GM19025 (cell line): Measurements from ENCODE around the gene MFSD11.
"Not testable (repeated sequence)": the region's sequence is repeated elsewhere in the genome, so short reads cannot be mapped to it uniquely, and the experiment has no call there.

Experiments
- ATAC-seq: cut with Tn5 transposase; IDR thresholded peaks from one replicate; pipeline ENCODE4 v1.9.1; 2021; ENCODE audit warnings: mild to moderate bottlenecking, low read depth, moderate library complexity; ENCODE audit not compliant: unreplicated experiment

Gene MFSD11

GRCh38 chr17:76725580-76726230, 12.2 kb upstream of the MFSD11 start:
- ATAC-seq: peak; percentile 15

GRCh38 chr17:76726231-76726775, 11.6 kb upstream of the MFSD11 start, which contains the start of gene JMJD6:
JMJD6 (minus strand) TSS chr17:76726606; CDS start chr17:76726475, 131 bp downstream.
- ATAC-seq: peak; percentile 64

- peak; percentile 40 for ATAC-seq
Observed at GRCh38 chr17:76726776-76727718, 10.9 kb upstream of the MFSD11 start, which contains the start of gene METTL23. METTL23 (plus strand) TSS chr17:76726839; CDS start chr17:76729711, 2,872 bp downstream.

- ATAC-seq: no peak
Observed at GRCh38 chr17:76727745-76728456, 10.0 kb upstream of the MFSD11 start.

- not testable (repeated sequence) for ATAC-seq
Observed at GRCh38 chr17:76731800-76732733, 5.9 kb upstream of the MFSD11 start.

GRCh38 chr17:76732734-76733617, 4.9 kb upstream of the MFSD11 start:
- no peak for ATAC-seq

- ATAC-seq: no peak
Observed at GRCh38 chr17:76733618-76733957, 4.3 kb upstream of the MFSD11 start.

GRCh38 chr17:76734080-76734840, 3.7 kb upstream of the MFSD11 start:
- no peak for ATAC-seq

GRCh38 chr17:76735006-76735405, 2.9 kb upstream of the MFSD11 start:
- no peak for ATAC-seq

- no peak for ATAC-seq
Observed at GRCh38 chr17:76735586-76736348, 2.2 kb upstream of the MFSD11 start.

GRCh38 chr17:76736349-76737081, 1.4 kb upstream of the MFSD11 start:
- ATAC-seq: peak; percentile 10

GRCh38 chr17:76737082-76737675, 740 bp upstream of the MFSD11 start, which contains the start of gene SRSF2:
SRSF2 (minus strand) TSS chr17:76737331; CDS start chr17:76737160, 171 bp downstream.
- ATAC-seq: peak; percentile 64

GRCh38 chr17:76738468-76738850, 540 bp downstream of the MFSD11 start:
- no peak for ATAC-seq

GRCh38 chr17:76739568-76740115, 1.7 kb downstream of the MFSD11 start:
- not testable (repeated sequence) for ATAC-seq

GRCh38 chr17:76740329-76741118, 2.6 kb downstream of the MFSD11 start:
- no peak for ATAC-seq
